Measurements from ENCODE around the gene DISP2.

DISP2 gene, protein sequence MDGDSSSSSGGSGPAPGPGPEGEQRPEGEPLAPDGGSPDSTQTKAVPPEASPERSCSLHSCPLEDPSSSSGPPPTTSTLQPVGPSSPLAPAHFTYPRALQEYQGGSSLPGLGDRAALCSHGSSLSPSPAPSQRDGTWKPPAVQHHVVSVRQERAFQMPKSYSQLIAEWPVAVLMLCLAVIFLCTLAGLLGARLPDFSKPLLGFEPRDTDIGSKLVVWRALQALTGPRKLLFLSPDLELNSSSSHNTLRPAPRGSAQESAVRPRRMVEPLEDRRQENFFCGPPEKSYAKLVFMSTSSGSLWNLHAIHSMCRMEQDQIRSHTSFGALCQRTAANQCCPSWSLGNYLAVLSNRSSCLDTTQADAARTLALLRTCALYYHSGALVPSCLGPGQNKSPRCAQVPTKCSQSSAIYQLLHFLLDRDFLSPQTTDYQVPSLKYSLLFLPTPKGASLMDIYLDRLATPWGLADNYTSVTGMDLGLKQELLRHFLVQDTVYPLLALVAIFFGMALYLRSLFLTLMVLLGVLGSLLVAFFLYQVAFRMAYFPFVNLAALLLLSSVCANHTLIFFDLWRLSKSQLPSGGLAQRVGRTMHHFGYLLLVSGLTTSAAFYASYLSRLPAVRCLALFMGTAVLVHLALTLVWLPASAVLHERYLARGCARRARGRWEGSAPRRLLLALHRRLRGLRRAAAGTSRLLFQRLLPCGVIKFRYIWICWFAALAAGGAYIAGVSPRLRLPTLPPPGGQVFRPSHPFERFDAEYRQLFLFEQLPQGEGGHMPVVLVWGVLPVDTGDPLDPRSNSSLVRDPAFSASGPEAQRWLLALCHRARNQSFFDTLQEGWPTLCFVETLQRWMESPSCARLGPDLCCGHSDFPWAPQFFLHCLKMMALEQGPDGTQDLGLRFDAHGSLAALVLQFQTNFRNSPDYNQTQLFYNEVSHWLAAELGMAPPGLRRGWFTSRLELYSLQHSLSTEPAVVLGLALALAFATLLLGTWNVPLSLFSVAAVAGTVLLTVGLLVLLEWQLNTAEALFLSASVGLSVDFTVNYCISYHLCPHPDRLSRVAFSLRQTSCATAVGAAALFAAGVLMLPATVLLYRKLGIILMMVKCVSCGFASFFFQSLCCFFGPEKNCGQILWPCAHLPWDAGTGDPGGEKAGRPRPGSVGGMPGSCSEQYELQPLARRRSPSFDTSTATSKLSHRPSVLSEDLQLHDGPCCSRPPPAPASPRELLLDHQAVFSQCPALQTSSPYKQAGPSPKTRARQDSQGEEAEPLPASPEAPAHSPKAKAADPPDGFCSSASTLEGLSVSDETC (N-terminal part only)

DNA sequence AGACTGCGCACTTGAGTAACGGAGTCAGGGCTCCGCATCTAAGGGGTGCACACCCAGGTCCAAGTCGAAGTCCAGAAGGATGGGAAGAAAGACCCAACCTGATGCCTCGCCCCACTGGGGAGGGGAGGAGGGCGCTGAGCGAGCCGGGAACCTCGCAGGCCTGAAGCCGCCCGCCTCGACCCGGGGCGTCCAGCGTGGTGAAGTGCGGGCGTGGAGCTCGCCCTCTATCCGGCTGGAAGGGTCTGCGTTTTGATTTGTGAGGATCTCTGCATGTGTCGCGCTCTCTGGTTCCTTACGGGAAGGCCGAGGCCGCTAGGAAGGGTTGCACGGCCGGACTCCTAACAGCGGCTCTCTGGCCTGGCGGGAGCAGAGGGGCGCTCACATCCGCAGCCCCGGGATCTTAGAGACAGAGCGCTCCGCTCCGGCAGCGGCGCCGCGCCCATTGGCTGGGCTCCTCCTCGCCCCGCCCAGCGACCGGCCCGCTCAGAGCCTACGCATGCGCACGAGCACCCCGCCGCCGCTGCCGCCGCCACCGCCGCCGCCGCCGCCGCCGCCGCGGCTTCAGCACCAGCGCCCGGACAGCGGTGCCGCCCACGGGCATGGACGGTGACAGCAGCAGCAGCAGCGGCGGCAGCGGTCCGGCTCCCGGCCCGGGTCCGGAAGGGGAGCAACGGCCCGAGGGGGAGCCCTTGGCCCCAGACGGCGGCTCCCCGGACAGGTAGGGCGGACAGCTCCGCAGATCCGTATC is at the start of gene DISP2:
Gene DISP2 (plus strand): TSS at position 497 of the 748 bp plus-strand sequence. CDS start 103 bp downstream, at position 600.
- DNase-seq (ENCODE audit: low spot score): peak; percentile 66

DNA sequence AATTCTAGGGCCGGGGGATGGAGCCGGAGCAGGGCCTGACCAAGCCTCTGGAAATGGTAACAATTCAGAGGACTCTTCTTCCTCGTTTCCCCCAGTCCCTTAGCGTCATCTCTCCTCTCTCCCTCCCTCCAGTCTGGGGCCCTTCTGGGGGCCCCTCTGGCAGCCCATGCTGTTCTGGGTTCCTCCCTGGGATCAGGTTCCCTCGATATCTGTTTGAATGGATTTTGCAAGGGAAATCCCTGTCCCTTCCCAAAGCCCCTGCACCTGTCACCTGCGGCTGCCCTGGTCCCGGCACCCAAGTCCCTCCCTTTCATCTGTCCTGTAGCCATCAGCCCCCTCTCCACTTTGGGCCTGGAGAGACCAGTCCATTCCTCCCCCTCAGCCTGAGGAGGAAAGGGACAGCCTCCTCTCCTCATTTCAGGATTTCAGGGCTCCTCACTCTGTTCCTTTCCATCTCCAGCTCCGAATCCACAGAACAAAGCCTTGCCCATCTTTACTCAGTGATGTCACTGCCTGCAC is 48.6 kb upstream of the DISP2 start:
- DNase-seq (ENCODE audit: low spot score): no peak

DNA sequence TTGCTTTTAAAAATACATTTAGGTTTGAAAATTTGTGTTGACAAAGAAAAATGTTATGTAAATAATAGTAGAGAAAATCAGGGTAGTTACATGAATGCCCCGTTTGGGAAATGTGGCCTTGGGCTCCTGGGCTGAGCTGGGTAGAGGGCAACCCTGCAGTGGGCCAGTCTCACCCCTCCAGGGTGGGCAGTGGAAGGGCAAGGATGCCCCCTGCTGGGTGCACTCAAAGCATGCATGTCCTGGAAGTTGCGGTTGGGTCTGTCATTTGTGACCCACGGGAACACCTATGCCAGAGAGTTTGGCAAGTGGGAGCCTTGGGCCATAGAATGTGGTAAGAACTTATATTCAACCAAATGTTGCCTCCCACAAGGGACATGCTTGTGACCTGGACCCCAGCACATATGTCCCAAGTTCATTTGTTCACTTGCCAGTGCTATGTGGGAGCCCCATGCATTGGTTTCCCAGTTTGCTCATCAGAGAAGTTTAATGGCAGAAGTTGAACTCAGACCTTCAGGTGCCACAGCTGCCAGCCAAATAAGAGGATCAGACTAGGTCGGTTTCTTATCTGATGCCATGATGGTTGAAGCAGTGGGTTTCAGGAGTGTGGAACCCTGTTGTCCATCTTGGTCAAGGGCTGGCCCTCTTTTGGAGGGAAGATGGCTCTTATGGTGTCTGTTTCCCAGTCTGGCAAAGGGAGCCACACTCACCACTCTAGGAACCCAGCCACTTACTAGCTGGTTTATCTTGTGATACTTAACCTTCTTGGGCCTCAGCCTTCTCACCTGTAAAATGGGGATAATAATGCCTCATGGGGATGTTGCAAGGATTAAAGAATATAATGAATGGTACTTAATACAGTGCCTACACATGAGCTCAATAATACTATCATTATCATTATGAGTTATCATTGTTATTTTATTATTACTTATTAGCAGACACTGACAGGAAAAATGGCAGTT is 47.7 kb upstream of the DISP2 start:
- DNase-seq (ENCODE audit: low spot score): peak; percentile 41

DNA sequence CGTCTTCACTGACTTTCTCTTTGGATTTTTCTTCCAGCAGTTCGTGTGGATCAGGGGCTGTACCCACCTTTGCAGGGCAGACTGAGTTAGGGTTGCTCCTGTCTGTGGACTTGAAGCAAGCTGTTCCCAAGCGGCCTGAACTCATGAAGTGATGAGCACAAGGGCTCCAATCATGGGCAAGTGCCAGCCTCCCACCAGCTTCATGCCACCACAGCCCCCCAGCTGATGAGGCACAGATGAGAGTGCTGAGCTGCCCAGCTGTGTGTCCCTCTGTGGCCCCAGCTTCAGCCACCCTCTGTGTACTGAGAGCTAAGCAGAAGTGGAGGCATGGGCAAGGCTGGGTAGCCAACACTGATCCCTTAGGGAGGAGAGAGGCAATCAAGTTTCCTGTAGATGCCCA is 47.0 kb upstream of the DISP2 start:
- no peak for DNase-seq (ENCODE audit: low spot score)

DNA sequence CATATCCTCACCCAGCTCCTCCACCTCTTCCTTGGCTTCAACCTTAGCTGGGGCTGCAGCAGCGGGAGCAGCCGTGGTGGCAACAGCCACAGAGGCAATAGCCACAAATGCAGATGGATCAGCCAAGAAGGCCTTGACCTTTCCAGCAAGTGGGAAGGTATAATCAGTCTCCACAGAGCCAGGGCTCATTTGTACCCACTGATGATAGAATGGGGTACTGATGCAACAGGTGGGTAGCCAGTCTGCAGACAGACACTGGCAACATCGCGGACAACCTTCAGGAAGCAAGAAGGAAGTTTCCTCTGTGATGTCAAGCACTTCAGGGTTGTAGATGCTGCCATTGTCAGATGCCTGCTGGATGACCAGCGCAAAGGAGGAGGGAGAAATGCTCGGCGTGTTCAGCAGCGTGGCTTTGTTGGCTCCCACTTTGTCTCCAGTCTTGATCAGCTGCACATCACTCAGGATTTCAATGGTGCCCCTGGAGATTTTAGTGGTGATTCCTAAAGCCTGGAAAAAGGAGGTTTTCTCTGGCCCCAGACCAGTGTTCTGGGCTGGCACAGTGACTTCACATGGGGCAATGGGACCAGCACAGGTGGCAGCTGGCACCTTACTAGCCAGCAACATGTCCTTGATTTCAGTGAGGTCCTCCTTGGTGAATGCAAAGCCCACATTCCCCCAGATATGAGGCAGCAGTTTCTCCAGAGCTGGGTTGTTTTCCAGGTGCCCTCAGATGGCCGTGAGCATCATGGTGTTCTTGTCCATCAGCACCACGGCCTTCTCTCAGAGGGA is 45.5 kb upstream of the DISP2 start:
- no peak for DNase-seq (ENCODE audit: low spot score)

DNA sequence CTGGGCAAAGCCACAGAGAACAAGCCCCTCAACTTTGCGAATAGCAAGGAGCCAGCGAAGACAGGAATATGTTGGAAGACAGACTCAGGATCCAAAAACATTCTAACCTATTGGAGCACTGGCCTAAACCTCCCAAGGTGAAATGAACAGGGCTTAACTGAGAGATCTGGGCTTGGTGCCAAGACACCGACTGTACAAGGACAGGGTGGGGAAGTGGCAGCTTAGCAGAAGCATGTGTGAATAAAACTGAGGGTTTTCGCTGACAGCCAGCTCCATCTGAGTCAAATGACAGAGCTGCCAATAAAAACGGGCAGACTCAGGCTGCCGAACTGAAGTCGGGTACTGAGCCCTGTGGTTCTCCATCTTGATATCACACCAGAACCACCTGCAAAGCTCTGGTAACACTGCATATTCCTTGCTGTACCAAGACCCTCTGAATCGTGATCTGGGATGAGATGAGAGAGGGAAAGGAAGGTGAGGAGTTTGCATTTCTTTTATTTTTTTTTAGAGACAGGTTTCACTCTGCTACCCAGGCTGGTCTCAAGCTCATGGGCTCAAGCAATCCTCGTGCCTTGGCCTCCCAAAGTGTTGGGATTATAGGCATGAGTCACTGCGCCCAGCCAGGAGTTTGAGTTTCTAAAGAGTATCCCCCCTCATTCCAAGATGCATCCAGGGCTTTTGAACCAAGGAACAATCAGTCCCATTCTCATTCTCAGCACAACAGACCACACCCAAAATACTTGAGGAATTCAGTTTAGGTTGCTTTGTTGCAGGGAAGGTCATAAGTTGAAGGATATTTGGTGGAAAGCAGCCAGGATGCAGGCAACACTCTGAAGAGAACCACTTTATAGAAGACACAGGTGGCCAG is 44.3 kb upstream of the DISP2 start:
- DNase-seq (ENCODE audit: low spot score): peak; percentile 64

DNA sequence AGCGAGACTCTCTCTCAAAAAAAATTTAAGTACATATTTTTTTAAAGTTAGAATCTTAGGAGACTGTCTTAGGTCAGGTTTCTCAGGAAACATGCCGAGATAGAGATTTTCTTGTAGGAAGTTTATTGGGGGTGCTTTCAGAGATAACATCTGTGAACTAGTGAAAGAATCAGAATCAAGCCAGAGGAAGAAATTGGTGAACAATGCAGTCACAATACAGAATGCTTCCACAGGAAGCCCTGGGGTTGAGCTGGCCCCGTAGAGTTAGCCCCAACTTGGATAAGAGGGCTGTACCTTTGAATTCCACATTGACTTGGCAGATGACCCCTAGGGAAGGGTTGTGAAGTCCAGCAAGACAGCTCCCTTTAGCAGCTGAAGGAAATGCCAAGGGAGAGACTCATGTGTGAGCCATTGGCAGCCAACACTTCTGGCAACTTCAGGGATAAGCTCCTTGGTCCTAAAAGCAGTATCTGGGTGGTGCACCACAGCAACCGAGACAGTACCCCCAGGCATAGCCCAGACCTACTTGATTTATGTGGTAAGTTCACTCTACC is 43.2 kb upstream of the DISP2 start:
- DNase-seq (ENCODE audit: low spot score): no peak

DNA sequence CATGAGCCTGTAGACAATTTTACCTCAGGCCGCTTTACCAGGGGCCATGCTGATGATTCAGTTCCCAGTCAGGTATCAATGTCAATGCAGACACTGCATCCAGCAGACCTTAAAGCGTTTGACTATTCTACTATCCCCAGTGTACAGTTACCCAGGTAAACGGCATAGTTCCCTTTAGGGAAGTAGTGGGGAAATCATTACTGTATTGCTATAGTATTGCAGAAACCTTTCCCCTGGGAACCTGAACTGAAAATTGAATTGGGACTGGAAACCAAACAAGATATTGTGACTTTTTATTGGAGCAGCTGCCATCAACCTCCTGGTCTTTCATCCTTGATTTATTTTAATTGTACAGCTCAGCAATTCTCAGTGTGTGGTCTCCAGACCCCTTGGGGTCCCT is 41.1 kb upstream of the DISP2 start:
- no peak for DNase-seq (ENCODE audit: low spot score)

DNA sequence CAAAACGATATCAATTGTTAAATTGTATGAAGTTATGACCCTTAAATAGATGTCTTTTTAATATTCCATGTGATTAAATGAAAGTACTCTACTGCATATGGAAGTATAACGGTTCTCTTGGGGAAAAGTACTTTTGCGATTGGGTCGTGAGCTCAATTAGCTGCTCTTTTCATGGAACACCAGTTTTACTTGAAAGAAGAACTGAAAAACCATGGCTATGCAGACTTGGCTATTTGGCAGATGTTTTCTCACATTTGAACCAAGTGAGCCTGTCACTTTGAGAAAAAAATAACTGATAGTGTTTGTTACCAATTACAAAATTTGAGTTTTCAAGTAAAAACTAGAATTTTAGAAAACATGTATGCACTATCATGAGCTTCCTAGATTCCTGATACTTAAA is 40.4 kb upstream of the DISP2 start:
- DNase-seq (ENCODE audit: low spot score): no peak

DNA sequence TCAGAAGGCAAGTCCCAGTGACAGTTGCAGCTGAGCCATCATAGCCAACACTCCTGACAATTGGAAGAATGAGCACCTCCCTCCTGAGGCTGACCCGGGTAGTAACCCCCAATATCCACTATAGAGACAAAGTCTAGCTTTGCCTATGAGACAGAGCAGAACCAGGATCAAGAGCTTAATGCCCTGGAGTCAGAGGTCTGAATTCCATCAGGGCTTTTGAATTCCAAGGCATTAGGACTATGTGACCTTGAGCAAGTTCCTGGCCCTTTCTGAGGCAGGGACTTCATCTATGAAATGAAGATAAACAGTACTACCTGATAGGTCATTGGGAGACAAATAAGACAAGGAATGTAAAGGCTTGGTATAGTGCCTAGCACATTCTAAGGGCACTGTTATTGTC is 37.6 kb upstream of the DISP2 start:
- DNase-seq (ENCODE audit: low spot score): no peak

DNA sequence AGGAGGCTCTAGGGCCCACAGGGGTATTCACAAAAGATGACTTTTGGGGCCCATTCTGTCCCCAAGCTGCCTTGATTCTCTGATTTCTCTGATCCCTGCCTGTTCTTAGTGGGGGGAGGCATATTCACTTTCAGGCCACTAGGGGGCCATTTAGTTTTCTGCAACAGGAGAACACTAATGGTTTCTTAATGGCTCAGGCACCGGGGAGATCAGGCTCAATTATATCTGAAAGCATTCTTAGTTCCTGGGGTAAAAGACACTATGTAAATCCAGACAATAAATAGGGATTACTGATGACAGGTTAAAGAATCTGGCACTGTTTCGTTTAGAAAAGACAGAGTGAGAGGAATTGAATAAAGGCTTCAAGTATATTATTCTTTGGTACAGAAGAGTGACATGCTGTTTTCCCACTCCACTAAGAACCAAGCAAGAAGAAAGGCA is 37.1 kb upstream of the DISP2 start:
- peak; percentile 82 for DNase-seq (ENCODE audit: low spot score)

DNA sequence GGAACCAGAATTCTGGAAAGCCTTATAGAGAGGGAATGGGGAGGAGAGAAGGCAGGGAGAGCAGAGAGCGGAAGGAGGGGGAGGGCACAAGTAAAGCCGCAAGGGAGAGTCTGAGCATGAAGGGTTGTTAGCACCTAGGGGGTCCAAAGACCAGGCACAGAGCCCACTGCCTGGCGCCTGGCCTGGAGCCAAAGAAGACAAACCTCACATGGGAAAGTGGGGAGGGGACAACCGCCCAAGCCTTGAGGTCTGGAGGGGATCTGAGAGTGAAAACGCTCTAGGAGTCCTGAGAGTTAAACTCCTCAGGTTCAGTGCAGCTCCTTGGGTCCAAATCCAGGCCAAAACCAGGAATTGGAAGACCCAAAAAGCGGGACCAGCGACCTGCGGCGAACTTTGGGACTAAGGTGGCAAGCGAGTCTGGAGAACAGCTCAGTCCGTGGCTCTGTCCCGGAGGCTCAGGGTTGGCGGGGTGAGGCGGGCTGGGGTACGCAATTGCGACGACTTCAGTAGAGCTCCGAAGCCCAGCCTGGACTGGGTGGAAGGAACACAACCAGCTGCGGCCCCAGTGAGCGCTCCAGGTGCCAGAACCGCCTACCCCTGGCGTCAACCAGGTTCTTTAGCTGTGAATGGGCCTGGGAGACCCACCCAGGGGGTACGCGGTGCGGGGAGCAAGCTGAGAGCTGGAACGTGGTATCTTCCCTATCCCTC is 35.3 kb upstream of the DISP2 start:
- no peak for DNase-seq (ENCODE audit: low spot score)

DNA sequence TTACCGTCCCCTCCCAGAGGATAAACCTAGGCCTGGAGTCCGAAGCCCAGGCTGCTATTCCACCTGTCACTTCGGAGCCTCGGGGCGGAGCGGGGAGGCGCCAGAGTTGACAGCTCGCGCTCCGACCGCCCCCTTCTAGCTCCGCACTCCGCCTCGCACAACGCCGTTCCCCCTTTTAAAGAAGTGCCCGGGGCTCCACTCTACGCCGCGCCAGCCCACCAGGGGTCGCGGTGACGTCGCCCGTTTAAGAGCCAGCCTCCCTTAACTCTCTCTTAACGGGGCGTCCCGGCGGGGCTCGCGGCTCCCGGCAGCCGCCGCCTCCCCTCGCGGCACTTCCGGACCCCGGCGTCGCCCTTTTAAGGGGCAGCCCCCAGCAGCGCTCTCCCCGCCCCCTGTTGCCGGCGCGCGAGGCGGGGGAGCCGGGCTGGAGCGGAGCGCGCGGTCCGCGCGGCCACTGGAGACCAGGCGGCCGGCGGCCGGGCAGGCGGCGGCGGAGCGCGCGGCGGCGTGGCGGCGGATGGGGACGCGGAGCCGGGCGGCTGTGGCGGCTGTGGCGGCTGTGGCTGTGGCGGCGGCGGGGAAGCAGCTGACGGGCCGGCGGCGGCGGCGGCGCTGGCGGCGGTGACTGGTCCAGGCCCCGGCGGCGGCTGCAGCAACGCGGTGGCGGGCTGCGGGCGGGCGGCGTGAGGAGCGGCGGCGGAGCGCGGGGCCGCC is 34.6 kb upstream of the DISP2 start, which contains the start of gene INAFM2:
Gene INAFM2 (plus strand): TSS at position 454 of the 714 bp plus-strand sequence. CDS start 364 bp downstream, outside the sequence.
- peak; percentile 79 for DNase-seq (ENCODE audit: low spot score)

DNA sequence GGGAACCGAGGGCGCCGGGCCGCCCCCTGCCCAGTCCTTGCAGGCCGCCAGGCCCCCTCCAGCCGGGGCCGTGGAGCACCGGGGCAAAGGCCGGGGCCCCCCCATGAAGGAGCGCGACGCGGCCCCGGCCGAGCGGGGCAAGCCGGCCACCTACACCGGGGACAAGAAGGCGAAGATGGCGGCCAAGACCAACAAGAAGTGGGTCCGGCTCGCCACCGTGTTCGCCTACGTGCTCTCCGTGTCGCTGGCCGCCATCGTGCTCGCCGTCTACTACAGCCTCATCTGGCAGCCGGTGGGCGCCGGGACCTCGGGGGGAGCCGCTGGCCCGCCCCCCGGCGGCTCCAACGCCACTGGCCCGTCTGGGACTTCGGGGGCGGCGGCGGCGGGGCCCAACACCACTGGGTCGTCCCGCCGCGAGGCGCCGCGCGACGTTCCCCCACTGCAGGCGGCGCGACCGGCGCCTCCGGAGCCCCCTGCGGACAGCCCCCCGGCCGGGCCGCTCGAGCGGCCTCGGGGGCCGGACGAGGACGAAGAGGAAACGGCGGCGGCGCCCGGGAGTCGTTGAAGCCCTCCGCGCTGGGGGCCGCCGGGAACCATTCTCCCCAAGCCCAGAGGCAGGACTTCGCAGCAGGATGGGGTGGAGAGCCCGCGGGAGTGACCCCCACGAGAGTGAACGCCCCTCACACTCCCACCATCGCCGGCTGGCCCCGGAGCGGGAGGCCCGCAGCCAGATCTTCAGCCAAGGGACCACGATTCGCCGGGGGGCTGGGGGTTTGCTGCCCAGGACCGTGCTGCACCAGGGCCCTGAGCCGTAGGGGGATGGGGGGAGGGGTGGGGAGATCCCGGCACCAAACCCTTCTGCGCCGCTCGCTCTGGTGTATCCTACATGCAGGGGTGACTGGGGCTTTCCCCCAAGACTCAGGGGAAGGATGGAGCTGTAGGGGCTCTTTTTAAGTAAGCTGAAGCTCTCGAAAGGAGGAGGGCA is 33.8 kb upstream of the DISP2 start:
- DNase-seq (ENCODE audit: low spot score): no peak

DNA sequence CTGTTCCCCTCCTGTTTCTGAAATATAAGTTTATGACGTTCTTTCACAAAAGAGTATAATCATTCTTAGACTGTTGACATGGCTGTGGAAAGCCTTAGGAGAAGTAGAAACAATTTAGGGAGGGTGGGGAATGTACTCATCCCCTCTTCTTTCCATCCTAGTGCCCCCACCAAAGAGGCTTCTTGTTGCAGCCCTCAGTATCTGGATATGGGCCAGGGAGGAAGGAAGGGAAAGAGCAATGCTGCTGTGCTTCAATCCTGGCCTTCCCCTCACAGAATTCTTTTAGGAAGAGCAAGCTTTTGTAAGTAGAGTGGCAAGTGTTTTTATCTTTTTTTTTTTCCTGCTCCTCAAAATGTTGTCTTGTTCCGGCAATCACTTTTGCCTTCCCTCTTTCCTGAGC is 32.8 kb upstream of the DISP2 start:
- no peak for DNase-seq (ENCODE audit: low spot score)
